ENCODE measurements around the gene ALG8.
"Not testable (repeated sequence)": the region's sequence is repeated elsewhere in the genome, so short reads cannot be mapped to it uniquely, and the experiment has no call there.

The ALG8 gene

GRCh38 chr11:78139422-78140391 is at the start of gene ALG8:
Gene ALG8, minus strand, starts transcription at chr11:78139626. Its CDS starts 38 bp downstream, at chr11:78139588.
- DNase-seq: peak; percentile 97

- peak; percentile 91 for DNase-seq
Measured at GRCh38 chr11:78188286-78189173, 49.1 kb upstream of the ALG8 start, which contains the start of the genes KCTD21 and USP35. Gene KCTD21, minus strand, starts transcription at chr11:78188626. Its CDS starts 14,072 bp downstream, at chr11:78174554. Gene USP35, plus strand, starts transcription at chr11:78188919. Its CDS starts 7,327 bp downstream, at chr11:78196246.

- peak; percentile 84 for DNase-seq
Measured at GRCh38 chr11:78187366-78188285, 48.2 kb upstream of the ALG8 start.

- no peak for DNase-seq
Measured at GRCh38 chr11:78181185-78181584, 41.8 kb upstream of the ALG8 start.

DNA sequence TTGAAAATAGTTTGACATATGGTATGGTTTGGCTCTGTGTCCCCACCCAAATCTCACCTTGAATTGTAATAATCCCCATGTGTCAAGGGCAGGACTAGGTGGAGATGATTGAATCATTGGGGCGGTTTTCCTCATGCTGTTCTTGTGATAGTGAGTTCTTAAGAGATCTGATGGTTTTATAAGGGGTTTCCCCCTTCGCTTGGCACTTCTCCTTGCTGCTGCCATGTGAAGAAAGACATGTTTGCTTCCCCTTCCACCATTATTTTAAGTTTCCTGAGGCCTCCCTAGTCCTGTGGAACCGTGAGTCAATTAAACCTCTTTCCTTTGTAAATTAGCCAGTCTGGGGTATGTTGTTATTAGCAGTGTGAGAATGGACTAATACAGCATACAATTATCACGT is 41.3 kb upstream of the ALG8 start:
- DNase-seq: no peak

DNA sequence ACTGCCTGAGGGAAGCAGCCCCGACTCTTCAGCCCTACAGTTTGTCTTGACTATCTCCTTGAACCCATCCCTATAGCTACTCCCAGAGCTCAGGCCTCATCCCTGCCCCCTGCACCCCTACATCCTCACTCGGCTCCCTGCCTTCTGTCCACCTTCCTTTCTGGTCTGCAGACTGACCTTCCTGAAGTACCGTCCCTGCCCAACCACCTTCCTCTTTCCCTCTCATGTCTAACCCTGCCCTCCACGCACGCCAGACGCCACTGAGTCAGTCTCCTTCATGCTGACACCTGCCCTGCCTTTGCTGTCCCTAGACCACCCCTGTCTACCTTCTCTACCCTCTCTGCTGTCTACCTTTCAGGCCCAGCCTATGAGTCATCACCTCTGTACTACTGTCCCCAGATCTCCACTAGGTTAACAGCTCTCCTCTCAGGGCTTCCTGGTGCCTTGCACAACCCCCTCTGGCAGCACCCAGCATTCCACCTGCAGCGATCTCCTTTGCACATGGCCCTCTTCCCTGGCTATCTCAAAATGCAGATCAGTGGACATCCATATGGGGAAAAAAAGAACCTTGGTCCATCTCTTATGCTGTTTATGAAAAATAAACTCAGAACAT is 40.1 kb upstream of the ALG8 start:
- DNase-seq: no peak

DNA sequence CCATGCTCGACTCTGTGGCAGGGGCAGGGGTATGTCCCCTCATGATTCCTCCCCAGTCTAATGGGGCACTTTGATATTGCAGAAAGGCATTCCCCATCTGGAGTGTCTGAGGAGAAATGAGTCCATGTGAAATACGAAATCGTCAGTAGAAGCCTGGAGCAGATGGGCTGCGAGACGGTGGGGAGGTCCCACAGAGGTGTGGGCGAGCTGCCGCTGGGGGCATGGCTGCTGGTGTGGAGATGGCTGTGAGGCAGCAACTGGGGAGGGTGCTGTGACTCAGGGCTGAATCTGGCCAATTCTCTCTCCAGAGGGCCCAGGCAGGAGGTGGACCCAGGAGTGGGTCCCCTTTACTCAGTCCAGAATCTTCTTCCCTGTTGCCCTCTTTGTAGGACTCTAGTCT is 37.8 kb upstream of the ALG8 start:
- no peak for DNase-seq

DNA sequence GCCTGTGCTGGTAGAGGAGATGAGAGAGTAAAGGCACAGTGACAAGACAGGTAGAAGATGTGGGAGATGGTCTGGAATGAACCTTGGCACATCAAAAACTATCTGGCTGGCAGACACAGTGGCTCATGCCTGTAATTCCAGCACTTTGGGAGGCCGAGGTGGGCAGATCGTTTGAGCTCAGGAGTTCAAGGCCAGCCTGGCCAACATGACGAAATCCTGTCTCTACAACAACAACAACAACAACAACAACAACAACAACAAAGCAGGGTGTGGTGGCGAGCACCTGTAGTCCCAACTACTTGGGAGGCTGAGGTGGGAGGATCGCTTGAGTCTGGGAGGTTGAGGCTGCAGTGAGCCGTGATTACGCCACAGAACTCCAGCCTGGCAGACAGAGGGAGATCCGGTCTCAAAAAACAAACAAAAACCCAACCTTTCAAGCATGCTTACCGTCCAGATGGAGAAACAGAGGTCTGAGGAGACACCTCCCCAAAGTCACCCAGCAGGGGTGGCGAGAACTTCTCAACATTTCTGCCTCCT is 37.2 kb upstream of the ALG8 start:
- no peak for DNase-seq

GRCh38 chr11:78175862-78176261 is 36.4 kb upstream of the ALG8 start:
- not testable (repeated sequence) for DNase-seq

GRCh38 chr11:78171951-78172350 is 32.5 kb upstream of the ALG8 start:
- no peak for DNase-seq

- no peak for DNase-seq
Measured at GRCh38 chr11:78170874-78171549, 31.6 kb upstream of the ALG8 start.

DNA sequence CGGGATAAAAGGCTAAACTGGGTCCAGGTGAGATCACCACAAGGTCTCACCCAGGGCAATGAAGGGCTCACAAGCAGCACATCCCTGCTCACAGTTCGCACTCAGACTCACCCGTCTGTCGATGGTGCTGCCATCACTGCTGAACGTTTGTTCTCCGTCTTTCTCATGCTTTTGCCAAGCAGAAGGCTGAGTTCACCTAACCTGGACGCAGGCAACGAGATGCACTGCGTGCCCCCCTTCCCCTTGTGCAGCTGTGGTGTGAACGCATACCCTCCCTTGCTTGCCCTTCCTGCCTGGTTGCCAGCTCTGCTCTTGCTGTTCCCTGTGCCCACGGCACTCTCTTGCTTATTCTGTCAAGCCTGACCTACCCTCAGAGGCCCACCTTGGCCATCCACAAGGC is 31.0 kb upstream of the ALG8 start:
- no peak for DNase-seq

DNA sequence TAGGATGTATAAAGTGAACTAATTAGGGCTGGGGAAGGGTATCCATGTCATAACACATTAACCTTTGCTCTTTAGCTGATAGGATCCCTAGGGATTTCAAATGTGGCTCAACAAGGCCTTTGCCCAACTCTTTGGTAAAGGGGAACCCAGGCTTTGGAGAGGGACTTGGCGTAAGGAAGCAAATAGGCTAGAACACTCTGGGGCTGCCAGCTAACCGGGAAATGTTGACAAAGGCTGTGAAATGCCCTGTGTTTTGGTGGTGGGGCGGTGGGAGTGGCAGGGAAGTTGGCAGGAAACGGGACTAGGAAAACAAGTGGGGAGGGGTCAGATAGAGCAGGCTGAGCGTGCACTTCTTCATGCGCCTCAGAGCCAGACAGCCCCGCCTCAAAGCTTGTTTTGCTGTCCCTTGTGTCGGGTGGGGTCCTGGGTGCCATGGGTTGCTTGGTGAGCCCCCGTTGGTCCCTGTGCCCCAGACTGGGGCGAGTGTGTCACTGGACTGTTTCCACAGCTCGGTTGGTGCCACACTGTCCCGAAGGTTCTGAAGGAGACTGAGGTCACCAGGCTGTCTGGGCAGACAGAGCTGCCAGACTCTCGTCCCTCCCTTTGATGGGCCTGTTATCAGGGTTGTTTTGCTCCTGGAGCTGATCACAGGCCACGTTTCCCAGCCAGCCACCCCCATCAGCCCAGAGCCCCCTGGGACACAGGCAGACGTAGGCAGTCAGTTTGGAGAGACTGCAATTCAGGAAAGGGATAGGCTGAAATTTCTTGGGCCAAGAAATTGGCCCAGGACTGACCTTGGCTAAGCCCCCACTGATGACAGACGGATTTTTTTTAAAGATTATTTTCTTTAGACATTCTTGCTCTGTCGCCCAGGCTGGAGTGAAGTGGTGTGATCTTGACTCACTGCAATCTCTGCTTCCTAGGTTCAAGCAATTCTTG is 29.4 kb upstream of the ALG8 start:
- no peak for DNase-seq

GRCh38 chr11:78166855-78167469 is 27.5 kb upstream of the ALG8 start:
- no peak for DNase-seq

DNA sequence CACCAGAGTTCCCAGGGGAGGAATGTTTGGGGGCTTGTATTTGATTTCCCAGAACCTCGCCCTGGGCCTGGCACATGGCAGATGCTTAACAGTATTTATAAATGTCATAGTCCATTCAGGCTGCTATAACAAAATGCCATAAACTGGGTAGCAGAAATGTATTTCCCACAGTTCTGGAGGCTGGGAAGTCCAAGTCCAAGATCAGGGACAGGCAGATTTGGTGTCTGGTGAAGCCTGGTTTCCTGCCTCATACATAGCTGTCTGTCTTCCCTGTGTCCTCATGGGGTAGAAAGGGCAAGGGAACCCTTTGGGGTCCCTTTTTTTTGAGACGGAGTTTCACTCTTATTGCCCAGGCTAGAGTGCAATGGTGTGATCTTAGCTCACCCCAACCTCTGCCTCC is 25.0 kb upstream of the ALG8 start:
- DNase-seq: no peak

GRCh38 chr11:78163828-78164227 is 24.4 kb upstream of the ALG8 start:
- no peak for DNase-seq

GRCh38 chr11:78161962-78162371 is 22.5 kb upstream of the ALG8 start:
- no peak for DNase-seq

DNA sequence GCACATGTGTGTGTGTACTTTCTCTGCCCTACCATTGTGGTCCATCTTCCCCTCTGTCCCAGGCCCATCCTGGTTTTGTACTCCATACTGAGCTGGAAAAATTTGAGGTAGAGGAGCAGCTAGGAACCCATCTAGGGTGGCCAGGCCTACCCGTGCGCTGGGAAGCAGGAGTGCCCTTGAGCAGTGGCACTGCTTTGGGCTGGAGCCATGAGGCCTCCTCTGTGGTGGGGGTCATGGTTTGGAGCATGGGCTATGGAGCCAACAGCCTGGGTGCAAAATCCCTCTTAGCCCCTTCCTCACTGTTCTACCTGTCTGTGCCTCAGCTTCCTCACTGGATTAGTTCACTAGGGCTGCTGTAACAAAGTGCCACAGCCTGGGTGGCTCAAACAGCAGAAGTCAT is 21.9 kb upstream of the ALG8 start:
- no peak for DNase-seq

GRCh38 chr11:78160557-78160956 is 21.1 kb upstream of the ALG8 start:
- DNase-seq: no peak
